ENCODE results near the gene ACTL8. TPM values are rescaled to one million over a fixed set of nuclear protein-coding genes. Genes with fewer than 3 reads are reported as not detected.

Gene ACTL8
- total RNA-seq, 3 donors from 2014 or later, result 0.35 to 1.0 TPM; not detected in 1

- H3K36me3 ChIP-seq (ENCODE audit: low read depth), result no peaks in the 10 kb centered on the region
- ATAC-seq, result no peak
- H3K9me3 ChIP-seq, result no peaks in the 10 kb centered on the region
- intact Hi-C loops (cut with DNase I, micrococcal nuclease), result loop anchor here in 1 of 2 donors (10.0 kb wide), 1 partner anchor 325 kb away; no protein-coding TSS in a partner anchor
- no peak for TF ChIP-seq CTCF (IDR thresholded peaks at IDR 0.05)
- no peak for DNase-seq
- H3K4me1 ChIP-seq (ENCODE audit: low read depth), result no peaks in the 10 kb centered on the region
- H3K4me3 ChIP-seq, result no peak overlapping the region
Measured at GRCh38 chr1:17820198-17820597, 65.1 kb downstream of the ACTL8 start.

DNA sequence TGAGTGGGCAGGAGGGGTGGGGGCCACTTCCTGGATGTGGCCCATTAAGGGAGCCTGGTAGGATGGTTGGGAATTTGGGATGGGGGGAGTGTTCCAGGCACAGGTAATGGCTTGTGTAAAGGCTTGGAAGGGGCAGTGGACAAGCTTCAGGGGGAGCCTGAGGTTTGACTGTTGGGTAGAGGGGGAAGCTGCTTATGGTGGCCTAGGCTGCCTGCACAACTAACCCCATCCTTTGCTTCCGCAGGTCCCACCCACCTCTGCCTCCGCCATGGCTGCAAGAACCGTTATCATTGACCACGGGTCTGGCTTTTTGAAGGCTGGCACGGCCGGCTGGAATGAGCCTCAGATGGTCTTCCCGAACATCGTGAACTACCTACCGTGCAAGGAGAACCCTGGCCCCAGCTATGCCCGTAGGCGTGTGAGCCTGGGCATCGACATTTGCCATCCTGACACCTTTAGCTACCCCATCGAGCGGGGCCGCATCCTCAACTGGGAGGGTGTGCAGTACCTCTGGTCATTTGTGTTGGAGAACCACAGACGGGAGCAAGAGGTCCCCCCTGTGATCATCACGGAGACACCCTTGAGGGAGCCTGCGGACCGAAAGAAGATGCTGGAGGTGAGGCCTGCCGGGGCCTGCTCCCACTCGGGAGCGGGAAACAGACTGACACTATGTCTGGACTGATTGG, 67.8 kb downstream of the ACTL8 start:
- no peaks in the 10 kb centered on the region for H3K4me1 ChIP-seq (ENCODE audit: low read depth)
- no peaks in the 10 kb centered on the region for H3K9me3 ChIP-seq
- TF ChIP-seq CTCF (IDR thresholded peaks at IDR 0.05), result no peak
- intact Hi-C loops (cut with DNase I, micrococcal nuclease), result loop anchor here in 1 of 2 donors (10.0 kb wide), 1 partner anchor 328 kb away; no protein-coding TSS in a partner anchor
- no peaks in the 10 kb centered on the region for H3K36me3 ChIP-seq (ENCODE audit: low read depth)
- H3K4me3 ChIP-seq, result no peak overlapping the region
- ATAC-seq, result no peak
- no peak for DNase-seq

DNA sequence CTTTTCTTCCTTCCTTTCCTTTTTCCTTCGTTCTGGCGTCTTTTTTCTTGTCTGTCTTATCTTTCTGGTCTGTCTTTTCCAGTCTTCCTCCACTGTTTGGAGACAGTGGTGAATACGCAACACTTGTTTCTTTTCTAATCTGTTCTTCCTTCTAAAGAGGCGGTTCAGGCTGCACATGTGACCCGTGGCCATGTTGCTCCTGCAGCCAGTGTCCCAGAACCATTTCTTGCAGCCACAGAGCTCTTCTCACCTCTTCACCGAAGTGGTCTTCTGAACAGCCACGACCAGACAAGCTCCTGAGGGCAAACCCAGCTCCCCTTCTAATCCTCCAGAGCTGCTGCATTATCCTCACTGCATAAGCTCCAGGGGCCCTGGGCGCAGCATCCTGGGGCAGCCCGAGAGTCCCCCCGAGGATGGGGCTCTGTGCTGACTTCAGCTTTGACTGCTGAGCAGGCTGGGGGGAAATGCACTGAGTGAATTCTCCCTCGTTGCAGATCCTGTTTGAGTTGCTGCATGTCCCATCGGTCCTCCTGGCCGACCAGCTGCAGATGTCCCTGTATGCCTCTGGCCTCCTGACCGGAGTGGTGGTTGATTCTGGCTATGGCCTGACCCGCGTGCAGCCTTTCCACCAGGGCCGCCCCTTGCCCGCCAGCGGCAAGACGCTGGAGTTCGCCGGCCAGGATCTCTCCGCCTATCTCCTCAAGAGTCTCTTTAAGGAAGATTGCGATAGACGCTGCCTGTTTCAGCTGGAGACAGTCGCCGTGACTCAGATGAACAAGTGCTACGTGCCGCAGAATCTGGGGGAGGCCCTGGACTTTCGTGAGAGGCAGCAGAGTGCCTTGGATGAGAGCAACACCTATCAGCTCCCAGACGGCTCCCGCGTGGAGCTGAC, 70.4 kb downstream of the ACTL8 start:
- H3K4me1 ChIP-seq (ENCODE audit: low read depth), result no peaks in the 10 kb centered on the region
- TF ChIP-seq CTCF (IDR thresholded peaks at IDR 0.05), result no peak
- intact Hi-C loops (cut with DNase I, micrococcal nuclease), result loop anchor here in 1 of 2 donors (10.0 kb wide), 1 partner anchor 331 kb away; no protein-coding TSS in a partner anchor
- no peaks in the 10 kb centered on the region for H3K9me3 ChIP-seq
- H3K36me3 ChIP-seq (ENCODE audit: low read depth), result no peaks in the 10 kb centered on the region
- no peak overlapping the region for H3K4me3 ChIP-seq
- DNase-seq, result no peak
- no peak for ATAC-seq

DNA sequence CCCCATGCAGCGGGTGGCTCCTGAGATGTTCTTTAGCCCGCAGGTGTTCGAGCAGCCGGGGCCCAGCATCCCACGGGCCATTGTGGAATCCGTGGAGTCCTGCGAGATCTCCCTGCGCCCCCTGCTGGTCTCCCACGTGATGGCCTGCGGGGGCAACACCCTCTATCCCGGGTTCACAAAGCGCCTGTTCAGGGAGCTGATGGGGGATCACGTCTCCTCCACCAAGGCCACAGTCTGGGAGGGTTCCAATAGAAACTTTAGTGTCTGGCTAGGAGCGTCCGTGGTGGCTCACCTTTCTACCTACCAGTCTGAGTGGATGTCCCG, 71.0 kb downstream of the ACTL8 start:
- Histone ChIP-seq H3K9me3 (no peaks in the 10 kb centered on the region), H3K36me3 (ENCODE audit: low read depth) (no peaks in the 10 kb centered on the region), H3K4me1 (ENCODE audit: low read depth) (no peaks in the 10 kb centered on the region), H3K4me3 (no peak overlapping the region)
- TF ChIP-seq CTCF (IDR thresholded peaks at IDR 0.05), result peak; percentile 61
- DNase-seq (peak; percentile 57 to 82 (median 77)), ATAC-seq (peak; percentile 83)
- intact Hi-C loops (cut with DNase I, micrococcal nuclease), result loop anchor here in 1 of 2 donors (10.0 kb wide), 1 partner anchor 331 kb away; no protein-coding TSS in a partner anchor

DNA sequence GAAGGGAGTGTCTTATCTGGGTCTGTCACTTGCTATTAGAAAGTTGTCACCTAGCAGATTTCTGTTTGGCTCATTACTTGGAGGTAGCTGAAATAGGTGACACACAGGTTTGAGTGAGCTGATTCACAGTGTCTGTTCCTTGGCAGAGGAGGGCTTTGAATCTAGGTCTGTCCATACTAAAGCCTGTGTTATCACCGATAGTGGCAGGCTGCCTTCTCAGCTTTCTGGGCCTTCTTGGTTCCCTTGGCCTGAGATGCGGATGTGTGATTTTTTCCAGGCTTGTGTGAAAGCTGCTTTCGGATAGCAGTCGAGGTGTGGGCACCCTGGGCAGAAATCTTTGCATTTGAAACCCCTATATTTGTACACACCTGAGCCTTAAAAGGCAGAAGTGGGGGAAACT, 73.9 kb downstream of the ACTL8 start:
- DNase-seq (no peak), ATAC-seq (no peak)
- Histone ChIP-seq H3K36me3 (ENCODE audit: low read depth) (no peaks in the 10 kb centered on the region), H3K4me3 (no peak overlapping the region), H3K4me1 (ENCODE audit: low read depth) (no peaks in the 10 kb centered on the region), H3K9me3 (no peaks in the 10 kb centered on the region)
- no peak for TF ChIP-seq CTCF (IDR thresholded peaks at IDR 0.05)
- intact Hi-C loops (cut with DNase I, micrococcal nuclease), result loop anchor here in 1 of 2 donors (10.0 kb wide), 1 partner anchor 334 kb away; no protein-coding TSS in a partner anchor

All from mucosa of descending colon (tissue), 3 donors.